Measurements from ENCODE around the gene CD58. TPM values are rescaled to one million over a fixed set of nuclear protein-coding genes. Genes with fewer than 3 reads are reported as not detected.

Gene CD58
- total and polyA plus RNA-seq, 9 of the 15 experiments (the other 6 are each of a cell fraction or from before 2014, with no cell fraction given), result 18.1 to 113 (median 37.4) TPM

DNA sequence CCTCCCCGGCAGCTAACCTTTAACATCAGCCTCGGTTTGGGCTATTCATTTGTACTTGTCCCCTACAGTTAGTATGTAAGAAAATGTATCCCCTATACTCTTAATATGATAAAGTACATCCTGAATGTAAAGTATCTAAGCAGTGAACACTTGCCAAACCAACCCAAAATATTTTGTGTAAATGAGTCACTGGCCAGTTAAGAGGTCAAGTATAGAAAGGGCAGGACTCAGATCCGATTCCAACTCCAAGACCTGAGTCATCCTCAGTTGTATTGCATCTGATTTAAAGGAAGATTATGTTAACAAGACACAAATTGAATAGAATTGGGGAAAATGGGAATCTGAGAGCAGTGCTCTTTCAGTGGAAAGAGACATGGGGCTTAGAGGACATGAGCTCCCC is 84.4 kb downstream of the CD58 start (continued):
- TF ChIP-seq NELFE (IDR thresholded peaks at IDR 0.05; ENCODE audit: insufficient read depth, insufficient read length) (no peak), ZNF445 (CRISPR knock-in tag; IDR thresholded peaks at IDR 0.05; ENCODE audit: low read depth) (no peak)

DNA sequence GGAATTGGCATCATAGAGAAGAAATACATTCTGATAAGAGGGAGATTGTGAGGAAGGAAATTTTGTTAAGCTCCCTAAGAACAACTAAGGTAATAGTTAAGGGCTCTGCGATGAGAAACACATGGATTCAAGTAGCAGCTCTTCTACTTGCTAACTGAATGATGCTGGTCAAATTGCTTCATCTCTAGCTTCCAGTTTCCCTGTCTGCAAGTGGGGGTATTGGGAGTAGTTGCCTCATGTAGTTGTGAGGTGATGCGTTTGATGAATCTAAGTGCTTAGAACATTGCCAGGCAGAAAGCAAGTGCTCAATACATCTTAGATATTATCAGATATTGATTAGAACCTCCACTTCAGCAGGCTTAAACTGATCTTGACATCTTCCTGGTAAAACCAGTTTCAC is 84.8 kb downstream of the CD58 start:
- POLR2A ChIA-PET, result interaction anchor here (0.8 to 1.6 kb wide), 11 partner anchors 12 to 535 kb away, joined by 3 to 9 read pairs (median 4); no protein-coding TSS in a partner anchor
- H3K9me1 ChIP-seq (ENCODE audit: control insufficient read depth, insufficient read depth, low read length), result no peaks in the 10 kb centered on the region
- H2AFZ ChIP-seq (ENCODE audit: low read depth, low read length), result no peak overlapping the region
- no peak overlapping the region for H3K4me3 ChIP-seq
- no peak overlapping the region for H3K27ac ChIP-seq (ENCODE audit: extremely low read depth, low read depth, low read length)
- no peak overlapping the region for H3K9ac ChIP-seq (ENCODE audit: insufficient read depth in 1 of 2, low read depth in 2 of 2, low read length in 2 of 2)
- in situ Hi-C loops (cut with MboI) (no loop called here), intact Hi-C loops (cut with micrococcal nuclease) (loop anchor here (1.0 to 5.0 kb wide), 4 partner anchors 77 to 347 kb away; no protein-coding TSS in a partner anchor)
- no TSS peak for BruUV-seq (replicated peaks)
- no peaks in the 10 kb centered on the region; a peak in 1 of 5 replicates for H3K27me3 ChIP-seq (ENCODE audit: control insufficient read depth in 2 of 2, insufficient read depth in 2 of 2, low read length in 2 of 2)
- H3K36me3 ChIP-seq (ENCODE audit: control insufficient read depth, insufficient read depth, low read length), result no peaks in the 10 kb centered on the region
- DNase-seq (ENCODE audit: extremely low read depth in 1 of 4, low spot score in 3 of 4) (no peak), ATAC-seq (no peak), FAIRE-seq (no peak)
- no peak overlapping the region for H3K4me2 ChIP-seq (ENCODE audit: insufficient read depth, low read length)
- 70% methylated on average over 2 of the region's 2 CpGs for WGBS (ENCODE audit: insufficient coverage, low coverage, missing lambda C conversion rate)
- H3K9me3 ChIP-seq (replicated peaks; ENCODE audit: control insufficient read depth, insufficient read depth, low read depth, low read length), result no peaks in the 10 kb centered on the region
- no peaks in the 10 kb centered on the region for H3K79me2 ChIP-seq (ENCODE audit: control insufficient read depth, insufficient read depth, low read length)
- TF ChIP-seq GABPA (tag; conservative IDR thresholded peaks at IDR 0.05; ENCODE audit: low read depth) (no peak), CEBPG (CRISPR knock-in tag; IDR thresholded peaks at IDR 0.05) (no peak), CEBPG (tag; conservative IDR thresholded peaks at IDR 0.05 in 1 of 2, IDR thresholded peaks at IDR 0.05 in 1 of 2) (0 out of 4 replicates have a peak, but pooled peaks of 1 of the 2 experiments have one; percentile 15)
- TF ChIP-seq, protein P1, sequence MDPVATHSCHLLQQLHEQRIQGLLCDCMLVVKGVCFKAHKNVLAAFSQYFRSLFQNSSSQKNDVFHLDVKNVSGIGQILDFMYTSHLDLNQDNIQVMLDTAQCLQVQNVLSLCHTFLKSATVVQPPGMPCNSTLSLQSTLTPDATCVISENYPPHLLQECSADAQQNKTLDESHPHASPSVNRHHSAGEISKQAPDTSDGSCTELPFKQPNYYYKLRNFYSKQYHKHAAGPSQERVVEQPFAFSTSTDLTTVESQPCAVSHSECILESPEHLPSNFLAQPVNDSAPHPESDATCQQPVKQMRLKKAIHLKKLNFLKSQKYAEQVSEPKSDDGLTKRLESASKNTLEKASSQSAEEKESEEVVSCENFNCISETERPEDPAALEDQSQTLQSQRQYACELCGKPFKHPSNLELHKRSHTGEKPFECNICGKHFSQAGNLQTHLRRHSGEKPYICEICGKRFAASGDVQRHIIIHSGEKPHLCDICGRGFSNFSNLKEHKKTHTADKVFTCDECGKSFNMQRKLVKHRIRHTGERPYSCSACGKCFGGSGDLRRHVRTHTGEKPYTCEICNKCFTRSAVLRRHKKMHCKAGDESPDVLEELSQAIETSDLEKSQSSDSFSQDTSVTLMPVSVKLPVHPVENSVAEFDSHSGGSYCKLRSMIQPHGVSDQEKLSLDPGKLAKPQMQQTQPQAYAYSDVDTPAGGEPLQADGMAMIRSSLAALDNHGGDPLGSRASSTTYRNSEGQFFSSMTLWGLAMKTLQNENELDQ (CRISPR knock-in tag; IDR thresholded peaks at IDR 0.05; ENCODE audit: borderline replicate concordance), result no peak
- CTCF ChIA-PET (ENCODE audit: low intra/inter-chr PET ratio), result interaction anchor here (0.7 to 4.6 kb wide), 5 partner anchors 122 to 347 kb away, joined by 4 to 74 read pairs (median 30); no protein-coding TSS in a partner anchor
- no peaks in the 10 kb centered on the region for H4K20me1 ChIP-seq (replicated peaks; ENCODE audit: control insufficient read depth, insufficient read depth, low read length)
- peaks cover 11 to 16% of the 10 kb centered on the region in 2 experiments; a peak in 3 of 5 replicates for H3K4me1 ChIP-seq (replicated peaks in 1 of 2; ENCODE audit: control insufficient read depth in 2 of 2, insufficient read depth in 2 of 2, low read length in 2 of 2)
